HEK293 (cell line): ENCODE results near the gene MDM4.

Source experiments
- CTCF ChIA-PET: fragments of 350-600 bp; formaldehyde crosslinking; extraction: SDS; loops from one replicate; lab custom pipeline; 2021; ENCODE audit warnings: antibody characterized with exemption; lab: Yijun Ruan, JAX
- POLR2A ChIA-PET: fragments of 300-600 bp; formaldehyde crosslinking; extraction: SDS; loops from one replicate; lab custom pipeline; 2020; ENCODE audit warnings: antibody characterized with exemption, inconsistent platforms; lab: Yijun Ruan, JAX
- H3K27ac ChIP-seq: fragments of 200-500 bp; sonication (Bioruptor generic); 2 replicates; pipeline ENCODE4 v1.5.1; 2014; ENCODE audit warnings: low read depth, low read length, control low read depth, inconsistent platforms; ENCODE audit errors: extremely low read depth
- H3K36me3 ChIP-seq, 2 experiments: fragments of 200-500 bp in 1 of 2; sonication (Bioruptor generic) in 1 of 2; 1 replicate in 1 of 2; 2 replicates in 1 of 2; pipeline ENCODE4 v1.5.1; 2014 to 2017; ENCODE audit warnings: inconsistent platforms in 2 of 2, low read length in 2 of 2; ENCODE audit not compliant: control insufficient read depth in 2 of 2, insufficient read depth in 1 of 2
- H3K4me1 ChIP-seq: fragments of 200-500 bp; sonication (Bioruptor generic); 2 replicates; pipeline ENCODE4 v1.5.1; 2014; ENCODE audit warnings: mild to moderate bottlenecking, low read length, inconsistent platforms; ENCODE audit not compliant: control insufficient read depth, insufficient read depth
- H3K4me3 ChIP-seq: 2 replicates; pipeline ENCODE4 v1.5.1; 2011; ENCODE audit warnings: low read depth, mild to moderate bottlenecking, control low read depth, low read length, moderate library complexity
- H3K9me3 ChIP-seq: fragments of 200-500 bp; sonication (Bioruptor generic); 2 replicates; pipeline ENCODE4 v1.5.1; 2014; ENCODE audit warnings: low read depth, low read length, inconsistent platforms; ENCODE audit not compliant: control insufficient read depth, insufficient read depth
- HOXA7 ChIP-seq: sonication (generic); formaldehyde crosslinking; IDR thresholded peaks from 2 replicates; pipeline ENCODE4 v1.8.1; 2022; ENCODE audit warnings: missing genetic modification reagents, borderline replicate concordance
- KLF7 ChIP-seq: fragments of 450-650 bp; formaldehyde crosslinking; IDR thresholded peaks from 2 replicates; pipeline ENCODE4 v1.5.1; 2016; ENCODE audit warnings: missing biosample characterization, missing genetic modification characterization, borderline replicate concordance
- SCRT2 ChIP-seq: fragments of 450-650 bp; formaldehyde crosslinking; IDR thresholded peaks from 2 replicates; pipeline ENCODE4 v1.5.1; 2016; ENCODE audit warnings: missing biosample characterization, missing genetic modification characterization
- YY2 ChIP-seq: fragments of 450-650 bp; formaldehyde crosslinking; IDR thresholded peaks from 2 replicates; pipeline ENCODE4 v1.5.1; 2016; ENCODE audit warnings: missing biosample characterization, missing genetic modification characterization
- ZBTB10 ChIP-seq: fragments of 450-650 bp; formaldehyde crosslinking; IDR thresholded peaks from 2 replicates; pipeline ENCODE4 v1.5.1; 2016; ENCODE audit warnings: missing biosample characterization, missing genetic modification characterization
- ZBTB20 ChIP-seq: fragments of 450-650 bp; formaldehyde crosslinking; IDR thresholded peaks from 2 replicates; pipeline ENCODE4 v1.5.1; 2016; ENCODE audit warnings: missing biosample characterization, missing genetic modification characterization
- ZNF10 ChIP-seq: fragments of 450-650 bp; formaldehyde crosslinking; IDR thresholded peaks from 2 replicates; pipeline ENCODE4 v1.5.1; 2017; ENCODE audit warnings: missing biosample characterization, missing genetic modification characterization
- ZNF132 ChIP-seq: fragments of 450-650 bp; formaldehyde crosslinking; IDR thresholded peaks from 2 replicates; pipeline ENCODE4 v1.5.1; 2017; ENCODE audit warnings: missing biosample characterization, missing genetic modification characterization, borderline replicate concordance
- ZNF2 ChIP-seq: fragments of 450-650 bp; formaldehyde crosslinking; IDR thresholded peaks from 2 replicates; pipeline ENCODE4 v1.5.1; 2016; ENCODE audit warnings: missing biosample characterization, missing genetic modification characterization
- ZNF239 ChIP-seq: fragments of 450-650 bp; formaldehyde crosslinking; IDR thresholded peaks from 2 replicates; pipeline ENCODE4 v1.5.1; 2016; ENCODE audit warnings: missing biosample characterization, missing genetic modification characterization
- ZNF274 ChIP-seq, 2 experiments: fragments of 200-500 bp in 1 of 2; fragments of 450-650 bp in 1 of 2; sonication (Bioruptor generic) in 1 of 2; formaldehyde crosslinking in 1 of 2; IDR thresholded peaks; 2 replicates each; pipeline versions ENCODE4 v1.5.1 to v1.6.1; 2014 to 2016; ENCODE audit warnings: borderline replicate concordance in 1 of 2, inconsistent platforms in 1 of 2, low read length in 1 of 2, missing biosample characterization in 1 of 2, missing genetic modification characterization in 1 of 2
- ZNF350 ChIP-seq: fragments of 450-650 bp; formaldehyde crosslinking; IDR thresholded peaks from 2 replicates; pipeline ENCODE4 v1.5.0; 2017; ENCODE audit warnings: missing biosample characterization, mild to moderate bottlenecking, missing genetic modification characterization
- ZNF514 ChIP-seq: fragments of 450-650 bp; formaldehyde crosslinking; IDR thresholded peaks from 2 replicates; pipeline ENCODE4 v1.5.1; 2016; ENCODE audit warnings: missing biosample characterization, missing genetic modification characterization
- ZNF558 ChIP-seq: fragments of 450-650 bp; formaldehyde crosslinking; IDR thresholded peaks from 2 replicates; pipeline ENCODE4 v1.5.1; 2016; ENCODE audit warnings: missing biosample characterization, missing genetic modification characterization
- ZNF585B ChIP-seq: fragments of 450-650 bp; formaldehyde crosslinking; IDR thresholded peaks from 2 replicates; pipeline ENCODE4 v1.5.1; 2016; ENCODE audit warnings: missing biosample characterization, missing genetic modification characterization
- ZNF623 ChIP-seq: fragments of 450-650 bp; formaldehyde crosslinking; IDR thresholded peaks from 2 replicates; pipeline ENCODE4 v1.5.1; 2016; ENCODE audit warnings: missing biosample characterization, missing genetic modification characterization
- ZNF692 ChIP-seq: fragments of 450-650 bp; formaldehyde crosslinking; IDR thresholded peaks from 2 replicates; pipeline ENCODE4 v1.5.1; 2016; ENCODE audit warnings: missing biosample characterization, missing genetic modification characterization
- ZNF76 ChIP-seq: fragments of 450-650 bp; formaldehyde crosslinking; IDR thresholded peaks from 2 replicates; pipeline ENCODE4; 2016; ENCODE audit warnings: low read depth, missing biosample characterization, missing genetic modification characterization, borderline replicate concordance
- ZNF792 ChIP-seq: fragments of 450-650 bp; formaldehyde crosslinking; IDR thresholded peaks from 2 replicates; pipeline ENCODE4 v1.5.1; 2016; ENCODE audit warnings: missing biosample characterization, missing genetic modification characterization
- ZNF837 ChIP-seq: fragments of 450-650 bp; formaldehyde crosslinking; IDR thresholded peaks from 2 replicates; pipeline ENCODE4 v1.5.1; 2016; ENCODE audit warnings: missing biosample characterization, missing genetic modification characterization
- ZNF843 ChIP-seq: fragments of 450-650 bp; formaldehyde crosslinking; IDR thresholded peaks from 2 replicates; pipeline ENCODE4 v1.5.1; 2016; ENCODE audit warnings: missing biosample characterization, missing genetic modification characterization
- TF ChIP-seq, protein P1 (sequence below): fragments of 450-650 bp; formaldehyde crosslinking; IDR thresholded peaks from 2 replicates; pipeline ENCODE4 v1.5.1; 2017; ENCODE audit warnings: missing biosample characterization, missing genetic modification characterization
- TF ChIP-seq, protein P2 (sequence below): fragments of 450-650 bp; formaldehyde crosslinking; IDR thresholded peaks from 2 replicates; pipeline ENCODE4 v1.5.1; 2016; ENCODE audit warnings: missing biosample characterization, missing genetic modification characterization

Gene MDM4

GRCh38 chr1:204509186-204509635, 7.0 kb upstream of the MDM4 start (continued):
- TF ChIP-seq ZBTB20 (tag by site-specific recombination) (no peak), ZNF239 (tag by site-specific recombination) (no peak), ZNF623 (tag by site-specific recombination) (no peak), YY2 (tag by site-specific recombination) (no peak), ZNF558 (tag by site-specific recombination) (no peak), ZNF514 (tag by site-specific recombination) (no peak), ZNF837 (tag by site-specific recombination) (no peak), ZNF76 (tag by site-specific recombination) (no peak), ZNF792 (tag by site-specific recombination) (no peak)

DNA sequence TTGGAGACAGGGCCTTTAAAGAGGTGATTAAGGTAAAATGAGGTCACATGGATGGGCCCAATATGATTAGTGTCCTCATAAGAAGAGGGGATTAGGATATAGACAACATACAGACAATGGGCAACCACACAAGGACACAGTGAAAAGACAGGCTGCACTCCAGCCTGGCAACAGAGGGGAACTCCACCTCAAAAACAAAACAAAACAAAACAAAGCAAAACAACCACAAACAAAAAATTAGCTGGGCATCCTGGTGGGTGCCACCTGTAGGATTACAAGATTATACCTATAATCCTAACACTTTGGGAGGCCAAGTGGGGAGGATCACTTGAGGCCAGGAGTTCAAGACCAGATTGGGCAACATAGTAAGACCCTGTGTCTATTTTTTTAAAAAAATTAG, 4.8 kb upstream of the MDM4 start:
- ChIA-PET POLR2A (interaction anchor here (0.6 kb wide), 1 partner anchor 125 kb away, joined by 3 read pairs; no protein-coding TSS in a partner anchor), CTCF (no interaction called here)
- Histone ChIP-seq H3K4me3 (no peak overlapping the region), H3K36me3 (no peaks in the 10 kb centered on the region), H3K9me3 (no peaks in the 10 kb centered on the region)
- TF ChIP-seq ZNF843 (tag by site-specific recombination) (no peak), ZNF558 (tag by site-specific recombination) (no peak), SCRT2 (peak; percentile 55; the same call in 1 of the 2 replicates)
- TF ChIP-seq, all 188 proteins: peak for 1
- Histone ChIP-seq H3K27ac (no peak overlapping the region), H3K4me1 (no peaks in the 10 kb centered on the region)

DNA sequence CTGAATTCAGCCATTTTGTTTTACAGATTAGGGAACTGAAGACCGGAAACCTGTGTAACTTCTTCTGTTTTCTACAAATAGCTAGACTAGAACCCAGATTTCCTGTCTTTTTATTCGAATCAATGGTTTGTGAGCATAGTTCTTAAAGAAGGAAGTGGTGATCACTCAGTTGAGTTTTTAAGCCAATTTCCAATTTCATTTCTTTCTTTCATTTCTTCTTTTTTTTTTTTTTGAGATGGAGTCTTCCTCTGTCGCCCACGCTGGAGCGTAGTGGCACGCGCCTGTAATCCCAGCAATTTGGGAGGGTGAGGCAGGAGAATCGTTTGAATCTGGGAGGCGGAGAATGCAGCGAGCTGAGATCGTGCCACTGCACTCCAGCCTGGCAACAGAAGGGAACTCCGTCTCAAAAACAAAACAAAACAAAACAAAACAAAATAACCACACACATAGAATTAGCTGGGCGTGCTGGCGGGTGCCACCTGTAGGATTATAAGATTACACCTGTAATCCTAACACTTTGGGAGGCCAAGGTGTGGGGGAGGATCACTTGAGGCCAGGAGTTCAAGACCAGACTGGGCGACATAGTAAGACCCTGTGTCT, 3.0 kb upstream of the MDM4 start:
- H3K36me3 ChIP-seq, result peaks cover 0 to 8% of the 10 kb centered on the region in 2 experiments; a peak in 2 of 3 replicates
- POLR2A ChIA-PET, result no interaction called here
- CTCF ChIA-PET, result interaction anchor here (0.6 to 1.2 kb wide), 4 partner anchors 12 to 464 kb away, joined by 3 to 4 read pairs (median 3); no protein-coding TSS in a partner anchor
- H3K4me3 ChIP-seq, result no peak overlapping the region
- H3K9me3 ChIP-seq, result no peaks in the 10 kb centered on the region
- H3K4me1 ChIP-seq, result no peaks in the 10 kb centered on the region
- TF ChIP-seq ZNF350, result no peak
- no peak for TF ChIP-seq ZNF2 (tag by site-specific recombination)
- TF ChIP-seq ZNF837 (tag by site-specific recombination), result no peak
- TF ChIP-seq SCRT2, result peak; percentile 46
- TF ChIP-seq ZNF132, result no peak
- TF ChIP-seq, all 188 proteins: peak for 1
- H3K27ac ChIP-seq, result no peak overlapping the region

GRCh38 chr1:204514828-204515227, 1.4 kb upstream of the MDM4 start:
- ChIA-PET POLR2A (interaction anchor here (3.9 kb wide), 1 partner anchor 8 kb away, joined by 64 read pairs; no protein-coding TSS in a partner anchor), CTCF (interaction anchor here (0.6 to 3.6 kb wide), 7 partner anchors 8 to 1397 kb away, joined by 3 to 16 read pairs (median 4); no protein-coding TSS in a partner anchor)
- Histone ChIP-seq H3K36me3 (peaks cover 4 to 22% of the 10 kb centered on the region in 2 experiments; a peak in 2 of 3 replicates), H3K9me3 (no peaks in the 10 kb centered on the region), H3K4me3 (no peak overlapping the region), H3K27ac (no peak overlapping the region), H3K4me1 (no peaks in the 10 kb centered on the region)
- TF ChIP-seq ZBTB10 (tag by site-specific recombination) (no peak), ZNF10 (tag by site-specific recombination) (no peak), ZNF585B (tag by site-specific recombination) (no peak), ZNF692 (tag by site-specific recombination) (no peak), KLF7 (tag by site-specific recombination) (no peak), HOXA7 (CRISPR knock-in tag) (no peak), ZNF274 (IDR thresholded peaks at IDR 0.05; ENCODE audit: low read length) (no peak), ZNF274 (tag by site-specific recombination; IDR thresholded peaks at IDR 0.05; ENCODE audit: borderline replicate concordance) (no peak)
- TF ChIP-seq, protein P1, sequence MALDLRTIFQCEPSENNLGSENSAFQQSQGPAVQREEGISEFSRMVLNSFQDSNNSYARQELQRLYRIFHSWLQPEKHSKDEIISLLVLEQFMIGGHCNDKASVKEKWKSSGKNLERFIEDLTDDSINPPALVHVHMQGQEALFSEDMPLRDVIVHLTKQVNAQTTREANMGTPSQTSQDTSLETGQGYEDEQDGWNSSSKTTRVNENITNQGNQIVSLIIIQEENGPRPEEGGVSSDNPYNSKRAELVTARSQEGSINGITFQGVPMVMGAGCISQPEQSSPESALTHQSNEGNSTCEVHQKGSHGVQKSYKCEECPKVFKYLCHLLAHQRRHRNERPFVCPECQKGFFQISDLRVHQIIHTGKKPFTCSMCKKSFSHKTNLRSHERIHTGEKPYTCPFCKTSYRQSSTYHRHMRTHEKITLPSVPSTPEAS (tag by site-specific recombination), result no peak
- TF ChIP-seq, protein P2, sequence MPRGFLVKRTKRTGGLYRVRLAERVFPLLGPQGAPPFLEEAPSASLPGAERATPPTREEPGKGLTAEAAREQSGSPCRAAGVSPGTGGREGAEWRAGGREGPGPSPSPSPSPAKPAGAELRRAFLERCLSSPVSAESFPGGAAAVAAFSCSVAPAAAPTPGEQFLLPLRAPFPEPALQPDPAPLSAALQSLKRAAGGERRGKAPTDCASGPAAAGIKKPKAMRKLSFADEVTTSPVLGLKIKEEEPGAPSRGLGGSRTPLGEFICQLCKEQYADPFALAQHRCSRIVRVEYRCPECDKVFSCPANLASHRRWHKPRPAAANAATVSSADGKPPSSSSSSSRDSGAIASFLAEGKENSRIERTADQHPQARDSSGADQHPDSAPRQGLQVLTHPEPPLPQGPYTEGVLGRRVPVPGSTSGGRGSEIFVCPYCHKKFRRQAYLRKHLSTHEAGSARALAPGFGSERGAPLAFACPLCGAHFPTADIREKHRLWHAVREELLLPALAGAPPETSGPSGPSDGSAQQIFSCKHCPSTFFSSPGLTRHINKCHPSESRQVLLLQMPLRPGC, result no peak
